SK-N-DZ (cell line): ENCODE data around the gene PARP15.

Experiments
- DNase-seq: peaks from one replicate; pipeline ENCODE4 v3.0.0-alpha.2; 2015; ENCODE audit warnings: low spot score

Gene PARP15

GRCh38 chr3:122572940-122573412 is 4.5 kb upstream of the PARP15 start:
- no peak for DNase-seq

GRCh38 chr3:122576174-122576940 is 1.1 kb upstream of the PARP15 start:
- no peak for DNase-seq

DNA sequence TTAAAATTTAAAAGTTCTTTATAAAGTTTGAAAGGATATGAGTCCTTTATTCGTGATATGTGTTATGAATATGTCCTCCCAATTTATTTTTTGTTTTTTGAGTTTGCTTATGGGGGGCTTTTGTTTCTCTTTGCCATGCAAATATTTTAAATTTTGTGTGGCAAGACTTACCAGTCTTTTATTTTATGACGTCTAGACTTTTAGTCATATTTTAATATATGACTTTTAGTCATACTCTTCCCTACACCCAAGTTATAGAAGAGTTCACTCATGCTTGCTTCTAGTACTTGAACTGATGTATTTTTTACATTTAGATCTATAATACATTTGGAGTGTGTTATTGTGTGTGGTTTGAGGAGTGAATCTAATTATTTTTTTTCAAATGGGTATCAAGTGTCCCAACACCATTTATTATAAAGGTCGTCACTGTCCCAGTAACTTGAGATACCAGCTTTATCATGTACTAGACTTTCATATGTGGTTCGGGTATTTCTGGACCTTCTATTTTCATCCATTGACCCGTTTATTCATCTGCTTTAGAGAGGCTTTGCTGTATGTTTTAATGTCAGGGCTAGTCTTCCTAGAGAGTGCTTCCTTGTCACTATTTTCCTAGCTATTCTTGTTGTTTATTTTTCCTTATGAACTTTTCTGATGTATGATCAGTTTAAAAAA is 755 bp downstream of the PARP15 start:
- DNase-seq: no peak

- no peak for DNase-seq
These were observed 3.0 kb downstream of the PARP15 start for GRCh38 chr3:122580470-122580869.

DNA sequence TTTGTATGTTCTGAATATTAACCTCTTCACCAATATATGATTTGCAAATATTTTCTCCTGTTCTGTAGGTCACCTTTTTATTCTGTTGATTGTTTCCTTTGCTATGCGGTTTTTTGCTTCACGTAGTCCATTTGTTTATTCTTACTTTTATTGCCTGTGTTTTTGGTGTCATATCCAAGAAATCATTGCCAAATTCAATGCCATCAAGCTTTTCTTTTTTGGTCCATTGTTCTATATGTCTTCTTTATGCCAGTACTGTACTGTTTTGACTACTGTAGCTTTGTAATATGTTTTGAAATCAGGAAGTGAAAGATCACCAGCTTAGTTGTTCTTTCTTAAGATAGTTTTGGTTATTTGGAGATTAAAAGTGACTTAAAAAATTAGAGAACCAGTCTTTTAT is 4.2 kb downstream of the PARP15 start:
- DNase-seq: no peak

DNA sequence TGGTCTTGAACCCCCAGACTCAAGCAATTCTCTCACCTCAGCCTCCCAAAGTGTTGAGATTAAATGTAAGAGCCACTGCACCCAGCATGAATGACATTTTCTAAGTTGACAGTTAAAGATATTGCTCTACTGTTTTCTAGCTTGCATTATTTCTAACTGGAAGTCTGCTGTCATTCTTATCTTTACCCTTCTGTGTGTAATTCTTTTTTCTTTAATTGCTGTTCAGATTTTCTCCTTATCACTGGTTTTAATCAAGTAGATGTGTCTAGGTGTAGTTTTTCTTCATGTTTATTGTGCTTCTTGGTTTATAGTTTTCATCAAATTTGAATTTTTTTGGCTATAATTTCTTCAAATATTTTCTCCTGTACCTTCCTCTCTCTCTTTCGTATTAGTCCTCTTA is 4.9 kb downstream of the PARP15 start:
- no peak for DNase-seq

GRCh38 chr3:122586098-122586497 is 8.6 kb downstream of the PARP15 start:
- no peak for DNase-seq

GRCh38 chr3:122586773-122587485 is 9.5 kb downstream of the PARP15 start:
- DNase-seq: no peak

DNA sequence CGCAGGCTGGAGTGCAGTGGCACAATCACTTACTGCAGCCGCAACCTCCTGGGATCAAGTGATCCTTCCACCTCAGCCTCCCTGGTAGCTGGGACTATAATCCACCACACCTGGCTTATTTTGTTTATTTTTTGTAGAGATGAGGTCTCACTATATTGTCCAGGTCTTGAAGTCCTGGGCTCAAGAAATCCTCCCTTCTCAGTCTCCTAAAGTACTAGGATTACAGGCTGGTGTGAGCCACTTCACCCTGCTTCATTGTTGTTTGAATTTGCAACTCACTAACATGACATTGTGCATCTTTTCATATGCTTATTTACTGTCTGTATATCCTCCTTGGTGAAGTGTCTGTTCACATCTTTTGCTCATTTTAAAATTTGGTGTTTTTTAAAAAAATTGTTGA is 10.1 kb downstream of the PARP15 start:
- DNase-seq: no peak

GRCh38 chr3:122589297-122589696 is 11.8 kb downstream of the PARP15 start:
- no peak for DNase-seq

GRCh38 chr3:122590610-122591009 is 13.2 kb downstream of the PARP15 start:
- no peak for DNase-seq

- DNase-seq: no peak
These were observed 16.6 kb downstream of the PARP15 start for GRCh38 chr3:122594025-122594424.

DNA sequence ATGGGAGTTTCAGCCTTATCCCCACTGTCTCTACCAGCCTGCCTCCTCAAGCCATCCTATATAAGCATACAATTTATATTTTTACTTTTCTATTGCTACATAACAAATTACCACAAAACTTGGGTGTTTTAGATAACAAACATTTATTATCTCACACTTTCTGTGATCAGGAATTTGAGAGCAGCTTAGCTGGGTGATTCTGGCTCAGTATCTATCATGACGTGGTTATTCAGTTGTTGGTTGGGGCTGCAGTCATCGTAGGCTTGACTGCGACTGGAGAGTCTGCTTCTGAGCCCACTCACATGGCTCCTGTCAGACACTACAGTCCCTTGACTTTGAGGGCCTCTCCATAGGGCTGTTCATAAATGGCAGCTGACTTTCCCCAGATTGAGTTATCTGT is 20.7 kb downstream of the PARP15 start:
- DNase-seq: no peak

GRCh38 chr3:122598556-122598955 is 21.1 kb downstream of the PARP15 start:
- no peak for DNase-seq

- no peak for DNase-seq
These were observed 24.7 kb downstream of the PARP15 start for GRCh38 chr3:122602011-122602710.

DNA sequence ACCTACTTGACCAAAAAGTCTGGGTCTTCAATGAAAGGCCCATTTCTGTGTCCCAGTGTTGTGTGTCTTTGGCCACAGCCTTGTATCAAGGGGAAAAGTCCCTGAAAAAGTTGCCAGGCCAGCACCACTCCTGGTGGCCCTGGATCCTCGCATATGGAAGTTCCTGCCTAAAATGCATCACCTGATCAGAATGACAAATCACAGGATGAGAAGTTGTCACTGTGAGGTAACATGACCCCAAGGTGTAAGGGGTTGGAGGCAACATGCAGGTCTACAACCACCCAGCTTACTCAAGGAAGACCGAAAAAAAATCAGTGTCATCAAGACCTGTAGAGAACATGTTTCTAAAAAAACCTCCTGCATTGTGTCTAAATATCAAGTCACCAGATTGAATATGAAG is 25.6 kb downstream of the PARP15 start:
- no peak for DNase-seq

DNA sequence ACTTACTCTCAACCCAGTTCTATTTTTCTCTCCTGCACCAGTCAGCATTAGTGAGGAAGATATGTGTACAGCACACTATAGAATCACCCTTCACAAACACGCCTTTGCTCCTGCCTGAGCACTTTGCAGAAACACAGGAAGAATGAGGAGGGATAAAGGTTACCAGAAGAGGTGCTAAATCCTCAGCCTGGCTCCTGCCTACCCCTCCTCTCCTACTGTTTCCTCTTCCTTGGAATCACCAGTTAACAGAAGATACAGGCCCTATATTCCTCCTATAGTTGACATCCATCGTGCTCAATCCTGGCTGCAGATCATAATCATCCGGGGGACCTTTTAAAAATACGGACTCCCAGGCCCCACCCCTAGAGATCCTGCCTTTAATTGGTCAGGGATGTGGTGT is 28.9 kb downstream of the PARP15 start:
- no peak for DNase-seq

- no peak for DNase-seq
These were observed 31.5 kb downstream of the PARP15 start for GRCh38 chr3:122608916-122609315.

DNA sequence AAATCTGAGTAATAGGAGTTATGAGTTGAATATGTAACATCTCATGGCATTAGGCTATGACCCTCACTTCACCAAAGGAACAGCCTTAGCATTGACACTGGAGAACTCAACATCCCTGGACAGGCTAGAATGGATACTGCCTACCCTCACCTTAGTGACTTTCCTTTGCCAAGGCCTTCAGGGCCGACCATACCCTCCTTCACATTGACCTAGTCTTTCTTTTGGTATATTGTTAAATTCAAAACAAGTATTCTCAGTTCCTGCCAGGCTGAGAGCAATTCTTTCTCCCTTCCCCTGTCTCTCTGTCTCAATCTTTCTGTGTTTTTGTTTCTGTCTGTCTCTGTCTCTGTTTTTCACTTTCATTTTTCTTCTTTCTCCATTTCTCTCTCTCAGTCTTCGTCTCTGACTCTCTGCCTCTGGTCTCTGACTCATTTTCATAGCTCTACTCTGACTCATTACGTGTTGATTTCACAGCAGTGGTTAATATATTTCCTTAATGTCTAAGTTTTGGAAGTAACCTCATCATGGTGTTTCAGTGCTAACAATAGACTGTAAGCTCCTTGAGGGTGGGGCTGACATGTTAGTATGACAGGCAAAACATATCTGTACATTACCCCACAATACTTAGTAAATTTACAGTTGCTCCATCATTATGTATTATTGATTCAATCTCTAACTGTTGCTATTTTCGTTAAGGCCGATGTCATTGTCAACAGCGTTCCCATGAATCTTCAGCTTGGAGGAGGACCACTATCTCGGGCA is 32.5 kb downstream of the PARP15 start:
- DNase-seq: no peak

DNA sequence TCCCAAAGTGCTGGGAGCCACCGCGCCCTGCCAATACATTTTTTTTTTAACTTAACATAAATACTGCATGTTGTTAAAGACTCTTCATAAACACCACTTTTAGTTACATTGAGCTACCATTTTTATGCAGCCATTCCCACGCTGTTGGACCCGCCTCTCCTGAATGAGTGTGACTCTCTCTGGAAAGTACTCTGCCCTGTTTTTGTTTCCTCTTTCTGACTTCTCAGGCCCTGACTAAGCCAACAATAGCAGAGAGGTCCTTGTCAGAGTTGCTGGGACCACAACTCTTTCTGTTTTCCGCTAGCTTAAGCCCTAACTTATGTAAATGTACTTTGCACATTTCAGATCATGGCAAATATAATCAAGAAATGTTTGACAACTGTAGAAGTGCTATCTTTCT is 35.2 kb downstream of the PARP15 start:
- no peak for DNase-seq

- DNase-seq: no peak
These were observed 37.9 kb downstream of the PARP15 start for GRCh38 chr3:122615303-122615702.
